HepG2 (cell line): ENCODE data around the gene NUBP1. TPM values are rescaled to one million over a fixed set of nuclear protein-coding genes. Genes with fewer than 3 reads are reported as not detected.
A peak's percentile ranks its signal among the peaks of the same experiment; 100 is the strongest.

ENCODE experiments used
- ATF6 ChIP-seq: sonication (generic); formaldehyde crosslinking; conservative IDR thresholded peaks from 2 replicates; pipeline ENCODE4 v1.4.0; 2020; ENCODE audit warnings: missing genetic modification reagents
- DPF2 ChIP-seq: sonication (generic); formaldehyde crosslinking; IDR thresholded peaks from 2 replicates; pipeline ENCODE4 v1.4.0; 2020; ENCODE audit warnings: mild to moderate bottlenecking, low read depth, missing genetic modification reagents, borderline replicate concordance
- EZH2 ChIP-seq: conservative IDR thresholded peaks from 2 replicates; pipeline ENCODE4 v1.6.1; 2012; ENCODE audit warnings: mild to moderate bottlenecking, low read depth, low read length, moderate library complexity
- FOXP1 ChIP-seq, 2 experiments: fragments of 450-650 bp in 1 of 2; IDR thresholded peaks; 2 replicates each; pipeline ENCODE4 v1.6.1; 2017 to 2018; ENCODE audit warnings: antibody characterized with exemption in 1 of 2
- FOXP4 ChIP-seq: sonication (generic); formaldehyde crosslinking; IDR thresholded peaks from 2 replicates; pipeline ENCODE4 v1.4.0; 2020; ENCODE audit warnings: missing genetic modification reagents
- HMG20A ChIP-seq: IDR thresholded peaks from 2 replicates; pipeline ENCODE4 v1.6.1; 2016; ENCODE audit warnings: borderline replicate concordance
- HOXA3 ChIP-seq: sonication (generic); formaldehyde crosslinking; IDR thresholded peaks from 2 replicates; pipeline ENCODE4 v1.5.0; 2020; ENCODE audit warnings: missing genetic modification reagents
- IRX3 ChIP-seq: sonication (generic); formaldehyde crosslinking; IDR thresholded peaks from 2 replicates; pipeline ENCODE4 v1.8.1; 2023; ENCODE audit warnings: mild to moderate bottlenecking, low read depth, missing genetic modification reagents, borderline replicate concordance
- KDM1A ChIP-seq: IDR thresholded peaks from 2 replicates; pipeline ENCODE4 v1.6.1; 2016; ENCODE audit warnings: missing compliant biosample characterization
- MBD4 ChIP-seq: IDR thresholded peaks from 2 replicates; pipeline ENCODE4 v1.6.1; 2012; ENCODE audit warnings: low read length, inconsistent platforms, borderline replicate concordance
- MTF2 ChIP-seq: sonication (generic); formaldehyde crosslinking; IDR thresholded peaks from 2 replicates; pipeline ENCODE4 v1.5.0; 2020; ENCODE audit warnings: missing genetic modification reagents, borderline replicate concordance
- MXD4 ChIP-seq: IDR thresholded peaks from 2 replicates; pipeline ENCODE4 v1.6.1; 2016; ENCODE audit warnings: mild to moderate bottlenecking, missing biosample characterization, missing genetic modification reagents
- NCOA1 ChIP-seq: sonication (generic); formaldehyde crosslinking; IDR thresholded peaks from 2 replicates; pipeline ENCODE4 v1.9.0; 2021; ENCODE audit warnings: missing genetic modification reagents
- NR2F2 ChIP-seq: IDR thresholded peaks from 2 replicates; pipeline ENCODE4 v1.6.1; 2012; ENCODE audit warnings: low read depth, inconsistent platforms, borderline replicate concordance
- RAD21 ChIP-seq: fragments of 450-650 bp; formaldehyde crosslinking; IDR thresholded peaks from 2 replicates; pipeline ENCODE4 v1.5.0; 2020; ENCODE audit warnings: mild to moderate bottlenecking
- THAP8 ChIP-seq: sonication (generic); formaldehyde crosslinking; IDR thresholded peaks from 2 replicates; pipeline ENCODE4 v1.5.1; 2020; ENCODE audit warnings: missing genetic modification reagents, mild to moderate bottlenecking, borderline replicate concordance
- ZBTB39 ChIP-seq: sonication (generic); formaldehyde crosslinking; IDR thresholded peaks from 2 replicates; pipeline ENCODE4 v1.5.0; 2020; ENCODE audit warnings: missing genetic modification reagents
- ZGPAT ChIP-seq: IDR thresholded peaks from 2 replicates; pipeline ENCODE4 v1.6.1; 2016; ENCODE audit warnings: mild to moderate bottlenecking
- ZKSCAN1 ChIP-seq: fragments of 150-350 bp; IDR thresholded peaks from 2 replicates; pipeline ENCODE4 v1.6.1; 2014; ENCODE audit warnings: low read length
- ZNF441 ChIP-seq: sonication (generic); formaldehyde crosslinking; IDR thresholded peaks from 2 replicates; pipeline ENCODE4 v1.7.0; 2021; ENCODE audit warnings: missing genetic modification reagents, borderline replicate concordance
- ZNF510 ChIP-seq: sonication (generic); formaldehyde crosslinking; IDR thresholded peaks from 2 replicates; pipeline ENCODE4 v1.4.0; 2020; ENCODE audit warnings: low read depth, mild to moderate bottlenecking, missing genetic modification reagents
- ZNF598 ChIP-seq: sonication (generic); formaldehyde crosslinking; IDR thresholded peaks from 2 replicates; pipeline ENCODE4 v1.5.1; 2020; ENCODE audit warnings: mild to moderate bottlenecking, missing genetic modification reagents, borderline replicate concordance
- ZSCAN20 ChIP-seq: sonication (generic); formaldehyde crosslinking; IDR thresholded peaks from 2 replicates; pipeline ENCODE4 v1.4.0; 2020; ENCODE audit warnings: missing genetic modification reagents, mild to moderate bottlenecking, borderline replicate concordance
- polyA plus RNA-seq, 8 experiments: library from polyadenylated mRNA; depleted of rRNA in 3 of 8; stranded (reverse) in 7 of 8; unstranded in 1 of 8; fragments of >200 nt; fragmentation: Illumina TruSeq in 4 of 8; extraction: Trizol in 4 of 8; gene quantifications; 2 replicates each; pipeline versions ENCODE4 v1.2.1 to v1.2.3, GENCODE V29; 2011 to 2016; ENCODE audit warnings: low read depth in 4 of 8, missing spikeins in 1 of 8, mixed read lengths in 1 of 8; ENCODE audit not compliant: insufficient read depth in 1 of 8
- total RNA-seq, 5 experiments: library from RNA; depleted of rRNA; stranded (reverse); fragments of >200 nt; fragmentation: Illumina TruSeq; extraction: Trizol; gene quantifications; 2 replicates each; pipeline ENCODE4 v1.2.3, GENCODE V29; 2016; ENCODE audit warnings: low read depth in 1 of 5

NUBP1 gene
- total and polyA plus RNA-seq, 2 of the 13 experiments (the other 11 are each of a cell fraction or from before 2014, with no cell fraction given), result 53.5 to 70.4 TPM

GRCh38 chr16:10744370-10745030 lies 858 bp downstream of the NUBP1 start (continued):
- TF ChIP-seq ZBTB39 (CRISPR knock-in tag) (no peak), HOXA3 (CRISPR knock-in tag) (no peak), ZNF510 (CRISPR knock-in tag) (no peak), EZH2 (no peak), MBD4 (no peak), DPF2 (CRISPR knock-in tag) (no peak), NR2F2 (no peak), ZKSCAN1 (no peak), ZNF441 (0 out of 2 replicates have a peak, but pooled peaks have one; percentile 3), HMG20A (CRISPR knock-in tag) (no peak), ATF6 (CRISPR knock-in tag) (no peak), ZGPAT (CRISPR knock-in tag) (0 out of 2 replicates have a peak, but pooled peaks have one; percentile 10), MTF2 (CRISPR knock-in tag) (peak; percentile 96; the same call in 1 of the 2 replicates), RAD21 (CRISPR knock-in tag) (no peak), KDM1A (CRISPR knock-in tag) (no peak), ZSCAN20 (CRISPR knock-in tag) (no peak), MXD4 (CRISPR knock-in tag) (no peak), ZNF598 (CRISPR knock-in tag) (no peak), NCOA1 (CRISPR knock-in tag) (0 out of 2 replicates have a peak, but pooled peaks have one; percentile 85), THAP8 (CRISPR knock-in tag) (no peak), IRX3 (CRISPR knock-in tag) (no peak), FOXP1 (IDR thresholded peaks at IDR 0.05) (no peak), FOXP1 (CRISPR knock-in tag; IDR thresholded peaks at IDR 0.05) (no peak), FOXP4 (CRISPR knock-in tag) (no peak)
